ENCODE measurements around the gene AKAP6. TPM values are rescaled to one million over a fixed set of nuclear protein-coding genes. Genes with fewer than 3 reads are reported as not detected.
"Not testable (repeated sequence)": the region's sequence is repeated elsewhere in the genome, so short reads cannot be mapped to it uniquely, and the experiment has no call there.

Gene AKAP6
- total RNA-seq, 2 experiments from 2014 or later: 2.0 to 2.4 TPM

DNA sequence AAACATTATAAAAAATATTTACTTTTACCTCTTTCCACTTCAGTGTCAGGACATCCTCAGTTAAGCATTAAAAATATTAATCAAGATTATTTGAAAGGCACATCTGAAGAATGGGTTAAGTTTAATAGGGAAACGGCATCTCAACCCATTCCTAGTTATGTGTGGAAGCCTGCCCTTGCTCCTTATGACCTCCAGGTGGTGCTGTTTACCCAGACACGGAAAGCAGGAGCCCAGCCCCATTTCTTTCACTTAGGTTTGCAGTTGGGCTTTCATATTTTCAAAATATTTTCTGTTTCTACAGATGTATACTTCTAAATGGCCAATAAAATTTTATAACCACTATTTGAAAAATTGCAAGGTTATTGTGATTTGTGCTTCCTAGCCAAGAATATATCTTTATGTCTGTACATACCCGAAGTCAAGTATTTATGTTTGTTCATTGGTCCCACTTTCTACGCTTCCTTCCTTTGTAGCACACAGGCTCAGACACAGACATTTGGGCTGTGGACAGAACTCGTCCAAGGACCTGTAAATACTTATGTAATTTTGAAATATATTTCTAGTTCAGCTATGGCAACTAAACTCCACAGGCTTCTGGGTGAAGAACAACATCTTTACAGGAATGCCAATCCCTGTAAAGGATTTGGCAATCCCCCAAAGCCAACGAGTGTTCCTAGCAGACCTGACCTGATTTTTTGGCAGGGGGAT lies 247.1 kb downstream of the AKAP6 start:
- intact Hi-C loops (cut with micrococcal nuclease): loop anchor here (1.0 to 5.0 kb wide), 7 partner anchors 126 to 1747 kb away; partner anchors contain the start of gene NPAS3
- H3K4me3 Mint-ChIP-seq: no peak overlapping the region
- CTCF ChIA-PET: interaction anchor here (0.6 to 1.9 kb wide), 8 partner anchors 10 to 1742 kb away, joined by 3 to 17 read pairs (median 3); no protein-coding TSS in a partner anchor
- no peaks in the 10 kb centered on the region for H3K36me3 Mint-ChIP-seq (ENCODE audit: low read depth)
- H3K4me1 Mint-ChIP-seq (ENCODE audit: low read depth): no peaks in the 10 kb centered on the region
- DNase-seq: peak; percentile 50
- no peaks in the 10 kb centered on the region for H3K9me3 Mint-ChIP-seq
- H3K27me3 Mint-ChIP-seq (ENCODE audit: low read depth): peaks cover 5% of the 10 kb centered on the region
- no peak overlapping the region for H3K27ac Mint-ChIP-seq

DNA sequence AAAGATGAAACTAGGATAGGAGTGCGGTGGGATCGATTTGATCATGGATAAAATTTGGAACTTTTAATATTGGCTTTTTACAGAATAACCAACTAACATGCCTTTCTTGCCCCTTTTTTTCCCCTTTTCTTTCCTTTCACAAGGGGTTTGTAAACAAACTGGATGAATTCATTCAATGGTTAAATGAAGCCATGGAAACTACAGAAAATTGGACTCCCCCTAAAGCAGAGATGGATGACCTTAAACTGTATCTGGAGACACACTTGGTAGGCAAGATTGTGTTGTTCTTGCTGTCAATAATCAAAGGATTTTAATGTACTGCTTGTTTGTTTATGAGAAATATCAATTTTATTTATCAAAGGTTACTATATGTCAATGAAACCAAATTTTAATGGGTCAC lies 247.9 kb downstream of the AKAP6 start:
- H3K27me3 Mint-ChIP-seq (ENCODE audit: low read depth): peaks cover 5% of the 10 kb centered on the region
- intact Hi-C loops (cut with micrococcal nuclease): loop anchor here (1.0 to 5.0 kb wide), 7 partner anchors 125 to 1746 kb away; partner anchors contain the start of gene NPAS3
- H3K4me1 Mint-ChIP-seq (ENCODE audit: low read depth): no peaks in the 10 kb centered on the region
- CTCF ChIA-PET: interaction anchor here (1.6 to 1.9 kb wide), 2 partner anchors 11 to 313 kb away, joined by 3 to 17 read pairs; no protein-coding TSS in a partner anchor
- H3K36me3 Mint-ChIP-seq (ENCODE audit: low read depth): no peaks in the 10 kb centered on the region
- H3K4me3 Mint-ChIP-seq: no peak overlapping the region
- no peak for DNase-seq
- H3K9me3 Mint-ChIP-seq: no peaks in the 10 kb centered on the region
- H3K27ac Mint-ChIP-seq: no peak overlapping the region

DNA sequence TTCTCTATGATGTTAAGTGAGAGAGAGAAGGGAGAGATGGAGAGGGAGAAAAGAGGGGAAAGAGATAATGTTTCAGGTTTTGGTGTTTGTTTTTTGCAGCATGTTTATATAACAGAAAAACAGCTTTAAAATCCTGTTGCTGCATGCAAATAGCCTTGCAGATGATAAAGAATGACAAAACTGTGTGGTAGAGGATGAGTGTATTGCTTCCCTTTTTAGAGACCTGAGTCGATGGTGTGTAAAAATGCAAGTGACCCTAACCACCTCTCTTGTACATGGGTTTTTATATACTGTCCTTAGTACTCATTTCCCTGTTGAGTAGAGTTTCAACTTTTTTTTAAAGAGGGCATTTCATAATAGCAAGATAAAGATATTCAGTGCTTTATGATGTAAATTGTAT lies 249.1 kb downstream of the AKAP6 start:
- DNase-seq: no peak
- no peak overlapping the region for H3K27ac Mint-ChIP-seq
- no peaks in the 10 kb centered on the region for H3K36me3 Mint-ChIP-seq (ENCODE audit: low read depth)
- peaks cover 5% of the 10 kb centered on the region for H3K27me3 Mint-ChIP-seq (ENCODE audit: low read depth)
- intact Hi-C loops (cut with micrococcal nuclease): loop anchor here (5.0 kb wide), 2 partner anchors 124 to 359 kb away; partner anchors contain the start of gene NPAS3
- no peaks in the 10 kb centered on the region for H3K9me3 Mint-ChIP-seq
- H3K4me1 Mint-ChIP-seq (ENCODE audit: low read depth): no peaks in the 10 kb centered on the region
- CTCF ChIA-PET: interaction anchor here (0.6 kb wide), 1 partner anchor 200 kb away, joined by 3 read pairs; no protein-coding TSS in a partner anchor
- no peak overlapping the region for H3K4me3 Mint-ChIP-seq

DNA sequence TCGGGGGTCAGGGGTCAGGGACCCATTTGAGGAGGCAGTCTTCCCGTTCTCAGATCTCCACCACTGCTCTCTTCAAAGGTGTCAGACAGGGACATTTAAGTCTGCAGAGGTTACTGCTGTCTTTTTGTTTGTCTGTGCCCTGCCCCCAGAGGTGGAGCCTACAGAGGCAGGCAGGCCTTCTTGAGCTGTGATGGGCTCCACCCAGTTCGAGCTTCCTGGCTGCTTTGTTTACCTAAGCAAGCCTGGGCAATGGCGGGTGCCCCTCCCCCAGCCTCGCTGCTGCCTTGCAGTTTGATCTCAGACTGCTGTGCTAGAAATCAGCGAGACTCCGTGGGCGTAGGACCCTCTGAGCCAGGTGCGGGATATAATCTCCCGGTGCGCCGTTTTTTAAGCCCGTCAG lies 254.3 kb downstream of the AKAP6 start:
- CTCF ChIA-PET; DNase-seq; H3K9me3 Mint-ChIP-seq; H3K4me1 Mint-ChIP-seq (ENCODE audit: low read depth); H3K4me3 Mint-ChIP-seq; intact Hi-C loops (cut with micrococcal nuclease); H3K27ac Mint-ChIP-seq; H3K27me3 Mint-ChIP-seq (ENCODE audit: low read depth); H3K36me3 Mint-ChIP-seq (ENCODE audit: low read depth): not testable (repeated sequence)

DNA sequence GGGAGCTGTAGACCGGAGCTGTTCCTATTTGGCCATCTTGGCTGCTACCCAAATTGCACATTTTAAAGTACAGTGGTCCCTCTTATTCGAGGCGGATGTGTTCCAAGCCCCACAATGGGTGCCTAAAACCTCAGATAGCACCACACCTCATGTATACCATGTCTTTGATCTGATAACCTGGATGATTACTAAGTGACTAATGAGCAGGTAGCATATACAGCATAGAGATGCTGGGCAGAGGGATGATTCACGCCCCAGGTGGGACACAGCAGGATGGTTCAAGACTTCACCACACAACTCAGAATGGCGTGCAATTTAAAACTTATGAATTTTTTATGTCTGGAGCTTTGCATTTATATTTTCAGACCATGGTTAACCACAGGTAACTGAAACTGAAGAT lies 255.0 kb downstream of the AKAP6 start:
- no peaks in the 10 kb centered on the region for H3K27me3 Mint-ChIP-seq (ENCODE audit: low read depth)
- DNase-seq: no peak
- H3K9me3 Mint-ChIP-seq: peaks cover 3% of the 10 kb centered on the region
- no peak overlapping the region for H3K4me3 Mint-ChIP-seq
- intact Hi-C loops (cut with micrococcal nuclease): no loop called here
- no peaks in the 10 kb centered on the region for H3K4me1 Mint-ChIP-seq (ENCODE audit: low read depth)
- no peaks in the 10 kb centered on the region for H3K36me3 Mint-ChIP-seq (ENCODE audit: low read depth)
- no peak overlapping the region for H3K27ac Mint-ChIP-seq
- CTCF ChIA-PET: no interaction called here

DNA sequence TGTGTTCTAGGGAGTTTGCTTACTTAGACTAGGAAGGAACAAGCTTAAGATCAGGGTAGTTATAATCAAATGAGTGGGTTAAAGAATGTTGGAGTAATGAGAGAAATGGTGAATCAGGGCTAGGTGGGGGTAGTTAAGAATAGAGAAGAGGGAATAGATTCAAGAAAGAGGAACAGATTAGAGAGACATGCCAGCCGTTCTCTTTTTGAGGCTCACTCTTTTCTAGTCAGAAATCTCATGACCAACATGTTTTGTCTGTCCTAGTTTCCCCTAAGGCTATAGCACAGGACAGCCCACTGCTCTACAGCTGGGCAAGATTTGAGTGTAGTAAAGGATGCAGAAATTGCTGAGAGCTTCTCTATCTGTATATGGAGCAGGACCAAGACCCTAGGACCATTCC lies 258.4 kb downstream of the AKAP6 start:
- H3K27me3 Mint-ChIP-seq (ENCODE audit: low read depth): no peaks in the 10 kb centered on the region
- intact Hi-C loops (cut with micrococcal nuclease): no loop called here
- no peaks in the 10 kb centered on the region for H3K36me3 Mint-ChIP-seq (ENCODE audit: low read depth)
- H3K4me3 Mint-ChIP-seq: no peak overlapping the region
- no peaks in the 10 kb centered on the region for H3K4me1 Mint-ChIP-seq (ENCODE audit: low read depth)
- H3K9me3 Mint-ChIP-seq: peaks cover 3% of the 10 kb centered on the region
- CTCF ChIA-PET: interaction anchor here (0.6 kb wide), 1 partner anchor 1217 kb away, joined by 3 read pairs; no protein-coding TSS in a partner anchor
- DNase-seq: no peak
- H3K27ac Mint-ChIP-seq: no peak overlapping the region

DNA sequence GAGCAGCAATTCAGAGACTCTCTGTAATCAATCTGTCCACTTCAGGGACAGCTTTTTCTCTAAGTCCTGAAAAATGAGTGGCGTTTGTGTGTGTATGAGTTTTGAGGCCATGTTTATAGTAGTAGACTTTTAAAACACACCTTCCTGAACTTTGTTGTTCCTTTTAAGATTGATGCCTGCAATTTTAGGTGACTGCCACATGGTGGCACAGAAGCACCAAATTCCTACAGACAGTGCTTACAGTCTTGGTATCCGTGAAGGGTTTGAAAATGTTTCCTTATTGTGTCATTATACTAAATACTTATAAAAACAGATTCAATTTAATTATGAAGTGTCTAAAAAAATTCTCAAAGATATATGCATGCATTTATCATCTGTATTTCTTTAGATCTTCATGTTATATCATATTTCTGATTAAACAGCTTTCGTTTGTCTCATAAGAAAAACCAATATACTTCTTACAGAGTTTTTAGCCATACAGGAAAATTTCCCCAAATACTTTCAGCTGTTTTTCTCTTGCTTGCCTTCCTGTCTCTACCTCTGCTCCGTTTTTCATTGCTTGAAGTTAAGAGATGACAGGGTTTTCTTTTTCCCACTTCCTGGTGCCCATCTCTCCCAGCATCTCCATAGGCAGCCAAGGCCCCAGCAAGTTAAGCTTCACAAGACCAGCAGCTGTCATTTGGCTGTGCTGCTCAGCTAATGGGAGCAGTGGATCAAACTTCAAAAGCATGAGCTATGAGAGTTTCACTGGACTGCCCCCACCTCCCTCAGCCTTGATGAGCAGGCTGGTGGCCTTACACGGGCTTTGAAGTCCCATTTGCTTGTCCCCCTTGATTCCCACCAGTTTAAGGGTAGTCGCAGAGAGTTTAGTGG lies 259.6 kb downstream of the AKAP6 start:
- Mint-ChIP-seq H3K4me3 (no peak overlapping the region), H3K4me1 (ENCODE audit: low read depth) (no peaks in the 10 kb centered on the region), H3K27ac (no peak overlapping the region), H3K36me3 (ENCODE audit: low read depth) (no peaks in the 10 kb centered on the region), H3K9me3 (peaks cover 3% of the 10 kb centered on the region), H3K27me3 (ENCODE audit: low read depth) (no peaks in the 10 kb centered on the region)
- intact Hi-C loops (cut with micrococcal nuclease): loop anchor here (1.0 kb wide), 1 partner anchor 410 kb away; no protein-coding TSS in a partner anchor
- CTCF ChIA-PET: interaction anchor here (0.6 to 1.8 kb wide), 7 partner anchors 13 to 1735 kb away, joined by 3 to 11 read pairs (median 3); no protein-coding TSS in a partner anchor
- DNase-seq: peak; percentile 15

DNA sequence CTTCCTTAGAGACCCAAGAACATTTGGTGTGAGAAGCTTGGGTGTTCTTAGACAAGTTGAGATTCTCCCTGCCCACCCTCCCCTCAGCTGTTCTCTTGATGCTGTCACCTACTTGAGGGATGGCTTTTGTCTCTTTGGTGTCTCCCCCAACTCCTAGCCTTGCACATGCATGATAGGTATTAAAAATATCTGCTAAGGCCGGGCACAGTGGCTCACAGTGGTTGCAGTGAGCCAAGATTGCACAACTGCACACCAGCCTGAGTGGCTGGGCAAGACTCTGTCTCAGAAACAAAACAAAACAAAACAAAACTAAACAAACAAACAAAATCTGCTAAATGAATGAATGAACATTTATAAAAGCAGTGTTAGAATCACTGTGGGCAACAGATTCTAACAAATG lies 261.1 kb downstream of the AKAP6 start:
- CTCF ChIA-PET: interaction anchor here (1.4 to 1.8 kb wide), 2 partner anchors 1203 to 1733 kb away, joined by 5 to 11 read pairs; no protein-coding TSS in a partner anchor
- H3K9me3 Mint-ChIP-seq: peaks cover 3% of the 10 kb centered on the region

DNA sequence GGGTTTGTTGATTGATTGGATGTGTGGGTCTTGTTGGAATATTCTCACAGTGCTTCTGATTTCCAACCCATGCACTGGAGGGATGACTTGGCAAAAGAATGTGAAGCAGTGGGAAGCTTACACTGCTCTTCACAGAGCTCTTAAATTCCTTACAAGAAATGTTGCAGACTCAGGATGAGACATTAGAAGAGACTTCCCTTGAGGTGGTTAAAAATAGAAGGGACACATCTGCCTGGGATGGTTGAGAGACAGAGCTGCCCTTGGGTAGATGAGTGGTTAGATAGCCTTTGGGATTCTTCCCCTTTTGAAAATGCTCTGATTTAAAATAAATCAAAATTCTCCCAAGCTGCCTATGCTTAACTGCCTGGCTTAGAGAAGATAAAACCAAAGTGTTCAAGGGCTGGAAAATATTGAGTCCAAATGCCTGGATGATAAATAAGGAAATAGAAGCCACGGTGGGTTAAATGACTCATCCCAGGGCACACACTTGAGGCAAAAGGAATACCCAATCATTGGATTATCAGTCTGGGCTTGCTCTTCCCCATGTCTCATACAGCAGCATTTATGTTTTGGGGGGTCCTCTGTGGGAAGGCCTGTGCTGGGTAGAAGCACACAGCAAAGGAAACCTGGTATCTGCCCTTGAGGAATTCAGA lies 264.3 kb downstream of the AKAP6 start:
- intact Hi-C loops (cut with micrococcal nuclease): no loop called here
- H3K27me3 Mint-ChIP-seq (ENCODE audit: low read depth): no peaks in the 10 kb centered on the region
- no peak overlapping the region for H3K4me3 Mint-ChIP-seq
- no peak overlapping the region for H3K27ac Mint-ChIP-seq
- CTCF ChIA-PET: no interaction called here
- H3K9me3 Mint-ChIP-seq: peaks cover under 1% of the 10 kb centered on the region
- DNase-seq: no peak
- no peaks in the 10 kb centered on the region for H3K36me3 Mint-ChIP-seq (ENCODE audit: low read depth)
- no peaks in the 10 kb centered on the region for H3K4me1 Mint-ChIP-seq (ENCODE audit: low read depth)

More for the DNA sequence above, 261.1 kb downstream of the AKAP6 start:
- no peaks in the 10 kb centered on the region for H3K36me3 Mint-ChIP-seq (ENCODE audit: low read depth)
- no peaks in the 10 kb centered on the region for H3K27me3 Mint-ChIP-seq (ENCODE audit: low read depth)
- intact Hi-C loops (cut with micrococcal nuclease): no loop called here
- H3K4me1 Mint-ChIP-seq (ENCODE audit: low read depth): no peaks in the 10 kb centered on the region
- no peak overlapping the region for H3K4me3 Mint-ChIP-seq
- no peak overlapping the region for H3K27ac Mint-ChIP-seq
- no peak for DNase-seq

DNA sequence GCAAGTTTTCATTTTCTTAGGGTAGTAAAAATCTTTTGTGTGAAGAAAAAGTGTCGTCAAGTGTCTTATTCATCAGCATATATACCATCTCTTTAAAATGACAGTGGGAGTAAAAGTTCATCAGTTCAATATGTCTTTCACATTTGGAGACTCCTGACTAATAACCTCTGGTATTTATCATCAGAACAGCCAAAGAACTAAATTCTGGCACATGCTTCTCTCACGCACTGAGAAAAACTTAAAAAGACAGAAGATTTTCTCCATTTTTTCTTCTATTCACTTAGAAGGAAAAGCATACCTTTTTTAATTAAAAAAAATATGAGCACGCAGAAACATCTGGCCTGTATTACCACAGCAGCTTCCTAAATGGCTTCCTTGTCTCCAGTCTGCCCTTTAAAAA lies 265.7 kb downstream of the AKAP6 start:
- H3K9me3 Mint-ChIP-seq: no peaks in the 10 kb centered on the region
- no peak for DNase-seq
- H3K4me1 Mint-ChIP-seq (ENCODE audit: low read depth): no peaks in the 10 kb centered on the region
- H3K4me3 Mint-ChIP-seq: no peak overlapping the region
- no peaks in the 10 kb centered on the region for H3K27me3 Mint-ChIP-seq (ENCODE audit: low read depth)
- intact Hi-C loops (cut with micrococcal nuclease): no loop called here
- H3K27ac Mint-ChIP-seq: no peak overlapping the region
- CTCF ChIA-PET: no interaction called here
- H3K36me3 Mint-ChIP-seq (ENCODE audit: low read depth): no peaks in the 10 kb centered on the region

DNA sequence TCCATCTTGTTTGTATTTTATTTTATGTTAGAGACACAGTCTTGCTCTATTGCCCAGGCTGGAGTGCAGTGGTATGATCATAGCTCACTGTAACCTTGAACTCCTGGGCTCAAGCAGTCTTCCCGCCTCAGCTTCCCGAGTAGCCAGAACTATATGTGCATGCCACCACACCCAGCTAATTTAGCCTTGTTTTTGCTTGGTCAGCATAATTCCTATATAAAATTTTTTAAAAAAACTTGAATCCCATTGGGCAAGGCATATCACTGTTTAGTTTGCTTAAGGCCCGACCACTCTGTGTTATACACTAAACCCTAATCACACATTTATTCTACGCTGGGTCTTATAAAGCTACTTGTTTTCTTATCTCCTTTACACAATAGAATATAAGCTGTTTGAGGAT lies 266.4 kb downstream of the AKAP6 start:
- Mint-ChIP-seq H3K9me3 (no peaks in the 10 kb centered on the region), H3K36me3 (ENCODE audit: low read depth) (no peaks in the 10 kb centered on the region), H3K4me1 (ENCODE audit: low read depth) (no peaks in the 10 kb centered on the region), H3K27me3 (ENCODE audit: low read depth) (no peaks in the 10 kb centered on the region), H3K27ac (no peak overlapping the region), H3K4me3 (no peak overlapping the region)
- intact Hi-C loops (cut with micrococcal nuclease): no loop called here
- no peak for DNase-seq
- CTCF ChIA-PET: no interaction called here

DNA sequence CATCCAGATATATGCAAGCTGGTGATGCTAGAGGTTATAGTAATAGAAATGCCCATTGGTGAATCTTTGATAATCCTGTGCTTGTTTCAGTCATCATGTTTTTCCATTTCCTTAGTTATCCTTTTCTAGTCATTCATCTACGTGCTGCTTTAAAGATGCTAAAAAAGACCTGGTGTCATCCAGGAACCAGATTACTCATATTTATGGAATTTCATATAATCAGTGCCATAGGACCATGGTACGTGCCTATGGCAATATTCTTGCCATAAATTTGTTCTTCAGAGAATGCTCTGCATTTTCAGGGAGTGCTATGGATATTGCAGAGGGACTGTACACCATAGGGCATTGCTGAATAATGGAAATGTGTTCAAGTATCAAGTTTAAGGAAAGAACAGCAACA lies 267.3 kb downstream of the AKAP6 start:
- Mint-ChIP-seq H3K4me3 (no peak overlapping the region), H3K27ac (no peak overlapping the region), H3K36me3 (ENCODE audit: low read depth) (no peaks in the 10 kb centered on the region), H3K4me1 (ENCODE audit: low read depth) (no peaks in the 10 kb centered on the region), H3K27me3 (ENCODE audit: low read depth) (no peaks in the 10 kb centered on the region), H3K9me3 (no peaks in the 10 kb centered on the region)
- no peak for DNase-seq
- intact Hi-C loops (cut with micrococcal nuclease): no loop called here
- CTCF ChIA-PET: no interaction called here
